ENCODE measurements around the gene ITSN2.
"Not testable (repeated sequence)": the region's sequence is repeated elsewhere in the genome, so short reads cannot be mapped to it uniquely, and the experiment has no call there.

ITSN2 gene

DNA sequence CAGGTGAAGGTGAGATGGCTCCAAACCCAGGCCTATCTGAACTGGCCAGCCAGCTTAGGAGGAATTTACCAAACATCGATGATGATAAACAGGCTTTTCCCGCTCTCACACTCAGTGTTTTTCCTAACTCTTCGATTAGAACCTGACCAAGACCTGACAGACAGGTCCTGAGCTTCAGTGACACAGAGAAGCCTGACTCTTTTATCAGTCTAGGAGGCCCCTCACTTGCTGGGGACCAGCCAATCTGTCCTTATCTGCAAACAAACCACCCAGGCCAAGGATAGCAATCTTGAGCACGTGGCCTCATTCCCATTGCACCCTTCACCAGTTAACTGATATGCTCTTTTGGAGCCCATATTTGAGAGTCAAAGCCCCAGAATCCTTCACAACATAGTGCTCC is 1.9 kb upstream of the ITSN2 start:
- DNase-seq (ENCODE audit: low spot score) = no peak

DNA sequence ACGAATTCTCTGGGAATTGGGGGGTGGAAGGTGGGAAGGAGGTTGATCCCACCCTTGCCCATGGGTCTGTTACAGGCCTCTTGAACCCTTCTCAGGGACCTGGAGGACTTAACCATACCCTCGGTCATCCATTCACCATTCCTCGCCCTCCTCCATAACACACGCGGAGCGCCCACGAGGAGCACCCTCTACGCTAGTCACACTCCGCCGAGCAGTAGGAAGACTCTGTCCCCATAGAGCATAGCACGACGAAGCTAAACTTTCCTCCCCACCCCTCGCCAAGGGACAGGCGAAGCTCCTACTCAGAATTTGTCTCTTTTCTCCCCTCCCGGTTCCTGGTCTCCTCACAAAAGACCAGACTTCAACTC is 611 bp upstream of the ITSN2 start:
- DNase-seq (ENCODE audit: low spot score) = no peak

GRCh38 chr2:24359129-24360049 is 947 bp downstream of the ITSN2 start:
- peak; percentile 47 for DNase-seq (ENCODE audit: low spot score)

GRCh38 chr2:24357767-24358166 is 2.6 kb downstream of the ITSN2 start:
- not testable (repeated sequence) for DNase-seq (ENCODE audit: low spot score)

DNA sequence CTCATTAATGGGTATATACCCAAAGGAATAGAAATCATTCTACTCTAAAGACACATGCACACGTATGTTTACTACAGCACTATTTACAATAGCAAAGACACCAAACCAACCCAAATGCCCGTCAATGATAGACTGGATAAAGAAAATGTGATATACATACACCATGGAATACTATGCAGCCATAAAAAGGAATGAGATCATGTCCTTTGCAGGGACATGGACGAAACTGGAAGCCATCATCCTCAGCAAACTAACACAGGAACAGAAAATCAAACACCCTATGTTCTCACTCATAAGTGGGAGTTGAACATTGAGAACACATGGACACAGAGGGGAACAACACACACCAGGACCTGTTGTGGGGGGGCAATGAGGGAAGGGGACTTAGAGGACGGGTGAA is 3.2 kb downstream of the ITSN2 start:
- DNase-seq (ENCODE audit: low spot score) = not testable (repeated sequence)

- DNase-seq (ENCODE audit: low spot score) = no peak
Measured at GRCh38 chr2:24354957-24355356, 5.4 kb downstream of the ITSN2 start.

DNA sequence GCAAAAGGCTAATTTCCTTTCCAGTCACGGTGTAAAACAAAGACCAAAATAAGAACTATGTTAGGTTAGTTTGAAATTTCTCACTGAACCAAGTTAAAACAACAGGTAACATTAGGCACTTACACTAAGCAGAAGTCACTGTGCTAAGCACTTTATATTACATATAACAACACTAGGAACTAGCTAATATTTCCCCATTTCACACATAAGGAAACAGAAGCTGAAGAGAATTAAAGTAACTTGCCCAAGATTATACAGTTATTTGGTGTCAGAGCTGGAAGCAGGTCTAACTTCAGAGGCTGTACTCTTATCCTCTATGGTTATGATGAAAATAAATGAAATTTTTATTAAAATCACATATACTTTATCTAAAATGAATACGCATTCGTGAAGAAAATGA is 5.9 kb downstream of the ITSN2 start:
- DNase-seq (ENCODE audit: low spot score) = no peak

DNA sequence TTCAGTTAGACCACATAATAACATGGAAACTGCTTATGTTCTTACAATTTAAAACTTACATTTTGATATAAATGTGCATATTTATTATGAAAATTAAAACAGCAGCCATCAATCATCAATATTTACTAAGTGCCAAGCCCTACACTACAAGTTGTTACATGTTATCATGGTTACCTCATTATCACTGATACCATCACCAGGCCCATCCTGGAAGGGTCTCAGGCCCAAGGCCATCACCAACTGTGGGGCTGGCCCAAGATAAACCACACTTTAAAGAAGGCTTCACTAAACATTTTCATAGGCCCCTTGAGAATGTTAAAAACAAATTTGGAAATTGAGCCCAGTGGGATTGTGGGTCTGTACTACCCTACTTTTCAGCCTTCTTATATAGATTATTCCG is 6.4 kb downstream of the ITSN2 start:
- DNase-seq (ENCODE audit: low spot score) = no peak

- no peak for DNase-seq (ENCODE audit: low spot score)
Measured at GRCh38 chr2:24353364-24353763, 7.0 kb downstream of the ITSN2 start.

DNA sequence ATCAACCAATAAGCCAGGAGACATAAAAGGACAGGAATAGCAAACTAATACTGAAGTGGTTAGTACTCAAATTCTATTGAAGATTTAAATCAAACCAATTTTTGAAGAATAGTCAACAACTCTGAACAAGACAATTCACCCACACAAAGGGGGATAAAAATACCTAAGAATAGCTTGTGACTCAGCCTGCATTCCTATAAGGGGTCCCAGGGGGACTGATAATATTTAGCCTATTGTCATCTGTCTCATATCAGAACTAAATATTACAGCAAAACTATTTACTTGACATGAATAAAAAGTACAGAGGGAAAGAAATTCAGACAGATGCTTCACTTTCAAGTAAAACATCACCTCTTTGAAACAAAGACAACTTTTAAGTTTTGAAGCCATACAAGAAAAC is 7.7 kb downstream of the ITSN2 start:
- DNase-seq (ENCODE audit: low spot score) = no peak

- DNase-seq (ENCODE audit: low spot score) = no peak
Measured at GRCh38 chr2:24351981-24352380, 8.4 kb downstream of the ITSN2 start.

- no peak for DNase-seq (ENCODE audit: low spot score)
Measured at GRCh38 chr2:24351627-24351938, 8.8 kb downstream of the ITSN2 start.

GRCh38 chr2:24350826-24351626 is 9.3 kb downstream of the ITSN2 start:
- no peak for DNase-seq (ENCODE audit: low spot score)

- no peak for DNase-seq (ENCODE audit: low spot score)
Measured at GRCh38 chr2:24349097-24349496, 11.2 kb downstream of the ITSN2 start.

GRCh38 chr2:24345937-24346336 is 14.4 kb downstream of the ITSN2 start:
- DNase-seq (ENCODE audit: low spot score) = no peak

- DNase-seq (ENCODE audit: low spot score) = no peak
Measured at GRCh38 chr2:24343225-24343882, 17.0 kb downstream of the ITSN2 start.

GRCh38 chr2:24342110-24342910 is 18.0 kb downstream of the ITSN2 start:
- no peak for DNase-seq (ENCODE audit: low spot score)

DNA sequence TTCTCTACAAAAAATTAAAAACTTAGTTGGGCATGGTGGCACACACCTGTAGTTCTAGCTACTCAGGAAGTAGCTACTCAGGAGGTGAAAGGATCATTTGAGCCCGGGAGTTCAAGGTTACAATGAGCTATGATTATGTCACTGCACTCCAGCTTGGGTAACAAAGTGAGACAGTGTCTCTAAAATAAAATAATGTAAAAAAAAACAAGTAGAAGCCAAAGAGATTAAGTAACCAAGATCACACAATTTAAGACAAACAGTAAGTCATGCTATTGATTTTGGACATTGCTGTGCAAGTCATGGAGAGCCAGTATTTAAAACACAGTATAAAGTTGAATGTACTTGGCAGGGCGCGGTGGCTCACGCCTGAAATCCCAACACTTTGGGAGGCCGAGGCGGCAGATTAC is 20.5 kb downstream of the ITSN2 start:
- no peak for DNase-seq (ENCODE audit: low spot score)

GRCh38 chr2:24339098-24339497 is 21.2 kb downstream of the ITSN2 start:
- not testable (repeated sequence) for DNase-seq (ENCODE audit: low spot score)

DNA sequence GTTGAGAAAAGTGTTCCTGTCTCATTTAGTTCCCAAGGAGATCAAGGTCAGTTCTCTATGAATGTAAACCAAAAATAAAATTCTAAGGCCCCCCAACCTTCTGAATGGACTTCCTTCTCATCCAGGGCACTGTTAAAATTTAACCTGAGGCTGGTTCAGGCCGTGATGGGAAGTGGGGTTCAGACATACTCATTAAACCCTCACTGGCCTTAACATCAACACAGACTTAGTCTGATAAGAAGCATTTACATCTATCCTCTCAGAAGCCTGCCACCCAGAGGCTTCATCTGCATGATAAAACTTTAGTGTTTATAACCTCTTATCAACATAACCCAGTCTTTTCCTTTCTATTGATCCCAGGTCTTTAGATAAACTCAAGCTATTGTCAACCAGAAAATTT is 22.4 kb downstream of the ITSN2 start:
- DNase-seq (ENCODE audit: low spot score) = no peak

GRCh38 chr2:24336811-24337210 is 23.5 kb downstream of the ITSN2 start:
- DNase-seq (ENCODE audit: low spot score) = no peak

- DNase-seq (ENCODE audit: low spot score) = no peak
Measured at GRCh38 chr2:24334245-24334633, 26.1 kb downstream of the ITSN2 start.

All from CD4-positive, alpha-beta T cell treated with Interleukin-2 at 100 ng/mL for 4 hours (primary cell).